C1 segment of cervical spinal cord (tissue), 14 donors: Measurements from ENCODE around the gene SAPCD2.
A peak's percentile ranks its signal among the peaks of the same experiment; 100 is the strongest.
"Not testable (repeated sequence)": the region's sequence is repeated elsewhere in the genome, so short reads cannot be mapped to it uniquely, and the experiment has no call there.

ENCODE experiments used
- DNase-seq, 14 donors: peaks; one replicate each; lab custom pipeline; 2025; lab: John Stamatoyannopoulos, UW

The SAPCD2 gene

GRCh38 chr9:137065336-137065967 lies 4.9 kb downstream of the SAPCD2 start:
- no peak for DNase-seq

- no peak for DNase-seq
These were observed 5.5 kb downstream of the SAPCD2 start for GRCh38 chr9:137064880-137065164.

- peak in 11 of 14 donors; percentile 20 to 68 (median 28) for DNase-seq
These were observed 6.1 kb downstream of the SAPCD2 start for GRCh38 chr9:137064027-137064879.

- DNase-seq = no peak
These were observed 6.9 kb downstream of the SAPCD2 start for GRCh38 chr9:137063311-137064026.

GRCh38 chr9:137062798-137063197 lies 7.6 kb downstream of the SAPCD2 start:
- DNase-seq = not testable (repeated sequence)

- DNase-seq = no peak
These were observed 8.0 kb downstream of the SAPCD2 start for GRCh38 chr9:137062384-137062783.

- no peak for DNase-seq
These were observed 11.7 kb downstream of the SAPCD2 start for GRCh38 chr9:137058521-137059234.

GRCh38 chr9:137057545-137057944 lies 12.8 kb downstream of the SAPCD2 start:
- no peak for DNase-seq

- no peak for DNase-seq
These were observed 13.5 kb downstream of the SAPCD2 start for GRCh38 chr9:137056739-137057415.

GRCh38 chr9:137055385-137056364 lies 14.7 kb downstream of the SAPCD2 start:
- peak in 13 of 14 donors; percentile 56 to 95 (median 89) for DNase-seq

GRCh38 chr9:137054932-137055384 lies 15.4 kb downstream of the SAPCD2 start:
- DNase-seq = peak in 5 of 14 donors; percentile 64 to 85 (median 81)

- no peak for DNase-seq
These were observed 16.1 kb downstream of the SAPCD2 start, which contains the start of gene ENTPD2 for GRCh38 chr9:137053944-137054931. ENTPD2 (minus strand) TSS chr9:137054061; CDS start chr9:137053997, 64 bp downstream.

- no peak for DNase-seq
These were observed 17.1 kb downstream of the SAPCD2 start for GRCh38 chr9:137052998-137053943.

GRCh38 chr9:137052293-137052692 lies 18.1 kb downstream of the SAPCD2 start:
- DNase-seq = no peak

- no peak for DNase-seq
These were observed 19.1 kb downstream of the SAPCD2 start for GRCh38 chr9:137051145-137051724.

GRCh38 chr9:137050570-137050969 lies 19.8 kb downstream of the SAPCD2 start:
- no peak for DNase-seq
